Activated naive CD8-positive, alpha-beta T cell treated with anti-CD3 and anti-CD28 coated beads, Interleukin-2, amount 10 ng/mL, durations not matched to agents 7 days and 5 days (primary cell): Measurements from ENCODE around the gene ICAM5. TPM values are rescaled to one million over a fixed set of nuclear protein-coding genes. Genes with fewer than 3 reads are reported as not detected.
"Not testable (repeated sequence)": the region's sequence is repeated elsewhere in the genome, so short reads cannot be mapped to it uniquely, and the experiment has no call there.

Experiments used
- ATAC-seq: fragments of 150-1000 bp; cut with Tn5 transposase; one replicate; pipeline ENCODE4 v1.10.0; 2021; ENCODE audit warnings: low read depth, moderate library complexity
- POLR2A ChIA-PET: fragments of 350-600 bp; sonication (Branson Sonifier 250); formaldehyde crosslinking; loops from one replicate; lab custom pipeline; 2021; ENCODE audit warnings: antibody characterized with exemption; lab: Charles Lee
- DNase-seq: peaks from one replicate; pipeline ENCODE4 v3.0.0; 2021
- H3K27ac Mint-ChIP-seq: one replicate; pipeline ENCODE4 v1.8.0; 2022; ENCODE audit warnings: mild to moderate bottlenecking, mixed read lengths
- H3K27me3 Mint-ChIP-seq: one replicate; pipeline ENCODE4 v1.8.0; 2022; ENCODE audit warnings: mild to moderate bottlenecking, moderate library complexity, mixed read lengths
- H3K36me3 Mint-ChIP-seq: one replicate; pipeline ENCODE4 v1.8.0; 2021; ENCODE audit warnings: mild to moderate bottlenecking, mixed read lengths
- H3K4me1 Mint-ChIP-seq: one replicate; pipeline ENCODE4 v1.8.0; 2021; ENCODE audit warnings: mixed read lengths
- H3K4me3 Mint-ChIP-seq: one replicate; pipeline ENCODE4 v1.8.0; 2022; ENCODE audit warnings: mild to moderate bottlenecking, moderate library complexity, mixed read lengths
- H3K9me3 Mint-ChIP-seq: one replicate; pipeline ENCODE4 v1.8.0; 2021; ENCODE audit warnings: mixed read lengths
- total RNA-seq, 2 experiments: library from RNA; stranded (reverse); gene quantifications; one replicate each; pipeline ENCODE4 v1.2.3, GENCODE V29; 2021

ICAM5 gene, protein sequence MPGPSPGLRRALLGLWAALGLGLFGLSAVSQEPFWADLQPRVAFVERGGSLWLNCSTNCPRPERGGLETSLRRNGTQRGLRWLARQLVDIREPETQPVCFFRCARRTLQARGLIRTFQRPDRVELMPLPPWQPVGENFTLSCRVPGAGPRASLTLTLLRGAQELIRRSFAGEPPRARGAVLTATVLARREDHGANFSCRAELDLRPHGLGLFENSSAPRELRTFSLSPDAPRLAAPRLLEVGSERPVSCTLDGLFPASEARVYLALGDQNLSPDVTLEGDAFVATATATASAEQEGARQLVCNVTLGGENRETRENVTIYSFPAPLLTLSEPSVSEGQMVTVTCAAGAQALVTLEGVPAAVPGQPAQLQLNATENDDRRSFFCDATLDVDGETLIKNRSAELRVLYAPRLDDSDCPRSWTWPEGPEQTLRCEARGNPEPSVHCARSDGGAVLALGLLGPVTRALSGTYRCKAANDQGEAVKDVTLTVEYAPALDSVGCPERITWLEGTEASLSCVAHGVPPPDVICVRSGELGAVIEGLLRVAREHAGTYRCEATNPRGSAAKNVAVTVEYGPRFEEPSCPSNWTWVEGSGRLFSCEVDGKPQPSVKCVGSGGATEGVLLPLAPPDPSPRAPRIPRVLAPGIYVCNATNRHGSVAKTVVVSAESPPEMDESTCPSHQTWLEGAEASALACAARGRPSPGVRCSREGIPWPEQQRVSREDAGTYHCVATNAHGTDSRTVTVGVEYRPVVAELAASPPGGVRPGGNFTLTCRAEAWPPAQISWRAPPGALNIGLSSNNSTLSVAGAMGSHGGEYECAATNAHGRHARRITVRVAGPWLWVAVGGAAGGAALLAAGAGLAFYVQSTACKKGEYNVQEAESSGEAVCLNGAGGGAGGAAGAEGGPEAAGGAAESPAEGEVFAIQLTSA
- under 1 TPM; 0.62 to 0.83 TPM for total RNA-seq

DNA sequence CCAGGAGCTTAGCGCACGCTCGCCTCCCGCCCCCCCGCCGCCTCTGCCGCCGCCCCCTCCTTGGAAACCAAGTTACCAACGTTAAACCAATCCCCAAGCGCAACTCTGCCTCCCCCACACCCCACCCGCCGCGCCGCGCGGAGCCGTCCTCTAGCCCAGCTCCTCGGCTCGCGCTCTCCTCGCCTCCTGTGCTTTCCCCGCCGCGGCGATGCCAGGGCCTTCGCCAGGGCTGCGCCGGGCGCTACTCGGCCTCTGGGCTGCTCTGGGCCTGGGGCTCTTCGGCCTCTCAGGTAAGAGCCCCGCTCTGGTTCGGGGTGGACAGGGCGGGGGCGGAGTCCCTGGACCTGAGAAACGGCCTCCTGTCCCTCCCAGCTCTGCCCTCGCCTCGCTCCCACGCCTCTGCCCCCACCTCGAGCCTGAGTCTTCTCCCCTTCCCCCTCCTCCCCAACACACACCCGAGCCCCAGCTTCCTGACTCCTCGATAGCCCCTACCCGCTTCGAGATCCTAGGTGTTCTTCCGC lies at the start of gene ICAM5:
TSS of gene ICAM5 (plus strand) at position 117 of the 521 bp plus-strand sequence. CDS start at position 209, 92 bp downstream.
- Mint-ChIP-seq H3K27ac (peak within 1 kb of the TSS; percentile 62), H3K27me3 (peaks cover 68% of the 10 kb centered on the region), H3K4me1 (peaks cover 54% of the 10 kb centered on the region), H3K36me3 (peaks cover 15% of the 10 kb centered on the region), H3K4me3 (peak within 1 kb of the TSS; percentile 77), H3K9me3 (peaks cover 3% of the 10 kb centered on the region)
- ATAC-seq = no peak
- DNase-seq = peak; percentile 63
- POLR2A ChIA-PET = interaction anchor here (0.7 to 5.0 kb wide), 6 partner anchors 16 to 131 kb away, joined by 3 to 60 read pairs (median 4); partner anchors contain the start of genes ICAM1 and RAVER1

DNA sequence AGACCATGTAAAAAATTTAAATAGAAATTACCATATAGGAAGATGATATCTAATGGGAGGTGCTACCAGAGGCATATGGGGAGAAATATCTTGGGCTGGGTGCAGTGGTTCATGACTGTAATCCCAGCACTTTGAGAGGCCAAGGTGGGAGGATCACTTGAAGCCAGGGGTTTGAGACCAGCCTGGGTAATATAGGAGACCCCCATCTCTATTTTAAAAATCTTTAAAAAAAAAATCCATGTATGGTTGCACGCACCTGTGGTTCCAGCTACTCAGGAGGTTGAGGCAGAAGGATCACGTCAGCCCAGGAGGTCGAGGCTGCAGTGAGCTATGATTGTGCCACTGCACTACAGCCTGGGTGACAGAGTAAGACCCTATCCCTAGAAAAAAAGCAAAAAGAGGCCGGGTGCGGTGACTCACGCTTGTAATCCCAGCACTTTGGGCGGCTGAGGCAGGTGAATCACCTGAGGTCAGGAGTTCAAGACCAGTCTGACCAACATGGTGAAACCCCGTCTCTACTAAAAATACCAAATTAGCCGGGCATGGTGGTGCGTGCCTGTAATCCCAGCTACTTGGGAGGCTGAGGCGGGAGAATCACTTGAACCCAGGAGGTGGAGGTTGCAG lies 47.8 kb upstream of the ICAM5 start:
- not testable (repeated sequence) for H3K4me3 Mint-ChIP-seq, H3K27me3 Mint-ChIP-seq, H3K9me3 Mint-ChIP-seq, H3K4me1 Mint-ChIP-seq, H3K36me3 Mint-ChIP-seq, DNase-seq, ATAC-seq, H3K27ac Mint-ChIP-seq
- POLR2A ChIA-PET = interaction anchor here (0.6 kb wide), 1 partner anchor 121 kb away, joined by 4 read pairs; no protein-coding TSS in a partner anchor

DNA sequence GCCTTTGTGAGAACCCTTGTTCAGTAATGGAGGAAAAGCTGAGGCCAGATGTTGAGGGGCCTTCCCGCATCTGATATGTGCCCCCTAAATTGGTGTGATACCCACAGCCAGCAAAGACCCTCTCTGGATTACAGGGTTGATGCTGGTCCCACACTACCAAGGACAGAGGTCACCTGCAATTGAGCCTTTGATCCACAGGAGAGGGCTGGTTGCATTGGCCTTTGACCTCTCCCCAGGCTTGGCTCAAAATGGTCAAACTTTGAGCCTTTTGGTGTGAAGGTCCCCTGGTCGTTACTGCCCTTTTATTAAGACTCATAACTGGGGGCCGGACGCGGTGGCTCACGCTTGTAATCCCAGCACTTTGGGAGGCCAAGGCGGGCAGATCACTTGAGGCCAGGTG lies 46.1 kb upstream of the ICAM5 start:
- DNase-seq (no peak), ATAC-seq (no peak)
- Mint-ChIP-seq H3K4me1 (no peaks in the 10 kb centered on the region), H3K4me3 (no peak overlapping the region), H3K27ac (no peak overlapping the region), H3K9me3 (no peaks in the 10 kb centered on the region), H3K36me3 (no peaks in the 10 kb centered on the region), H3K27me3 (no peaks in the 10 kb centered on the region)
- POLR2A ChIA-PET = no interaction called here

DNA sequence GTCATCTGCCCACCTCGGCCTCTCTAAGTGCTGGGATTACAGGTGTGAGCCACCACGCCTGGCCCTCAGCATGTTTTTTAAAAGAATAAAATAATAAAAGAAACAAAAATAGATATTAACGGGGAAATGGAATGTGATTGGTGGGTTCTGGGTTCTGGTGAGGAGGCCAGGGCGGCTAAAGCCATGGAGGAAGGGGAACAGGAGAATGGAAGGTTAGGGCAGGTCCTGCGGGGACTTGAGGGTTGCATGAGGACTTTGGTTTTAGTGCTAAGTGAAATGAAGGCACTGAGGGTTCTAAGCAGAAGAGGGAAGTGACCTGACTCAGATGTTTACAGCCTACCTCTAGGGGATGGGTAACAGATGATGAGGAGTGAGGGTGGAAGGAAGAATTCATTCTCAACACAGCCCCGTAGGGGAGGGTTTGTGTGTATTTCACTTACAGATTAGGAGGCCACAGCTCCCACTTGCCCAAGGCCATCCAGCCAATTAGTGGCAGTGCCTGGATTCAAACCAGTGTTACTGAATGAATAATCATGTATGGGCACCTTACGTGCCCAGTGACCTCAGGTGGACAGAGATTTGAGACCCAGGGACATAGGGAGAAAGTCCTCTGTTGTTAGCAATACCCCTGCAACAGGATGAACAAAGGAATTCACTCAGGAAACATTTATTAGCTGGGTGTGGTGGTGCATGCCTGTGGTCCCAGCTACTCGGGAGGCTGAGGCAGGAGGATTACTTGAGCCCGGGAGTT lies 44.4 kb upstream of the ICAM5 start:
- H3K27ac Mint-ChIP-seq = no peak overlapping the region
- no peak overlapping the region for H3K4me3 Mint-ChIP-seq
- no peaks in the 10 kb centered on the region for H3K9me3 Mint-ChIP-seq
- H3K27me3 Mint-ChIP-seq = no peaks in the 10 kb centered on the region
- no peak for ATAC-seq
- H3K4me1 Mint-ChIP-seq = peaks cover 3% of the 10 kb centered on the region
- H3K36me3 Mint-ChIP-seq = no peaks in the 10 kb centered on the region
- POLR2A ChIA-PET = interaction anchor here (1.3 kb wide), 1 partner anchor 10 kb away, joined by 3 read pairs; no protein-coding TSS in a partner anchor
- DNase-seq = no peak

DNA sequence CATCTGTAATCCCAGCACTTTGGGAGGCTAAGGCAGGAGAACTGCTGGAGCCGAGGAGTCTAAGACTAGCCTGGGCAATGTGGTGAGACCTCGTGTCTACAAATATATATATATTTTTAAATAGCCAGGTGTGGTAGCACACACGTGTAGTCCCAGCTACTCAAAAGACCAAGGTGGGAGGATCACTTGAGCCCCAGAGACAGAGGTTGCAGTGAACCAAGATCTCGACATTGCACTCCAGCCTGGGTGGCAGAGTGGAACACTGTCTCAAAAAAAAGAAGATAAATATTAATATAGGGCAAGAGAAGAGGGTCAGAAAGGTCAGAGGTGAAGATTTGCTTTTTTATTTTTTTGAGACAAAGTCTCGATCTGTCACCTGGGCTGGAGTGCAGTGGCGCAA lies 43.2 kb upstream of the ICAM5 start:
- H3K4me3 Mint-ChIP-seq = no peak overlapping the region
- ATAC-seq (no peak), DNase-seq (no peak)
- H3K36me3 Mint-ChIP-seq = no peaks in the 10 kb centered on the region
- no peaks in the 10 kb centered on the region for H3K9me3 Mint-ChIP-seq
- peaks cover 5% of the 10 kb centered on the region for H3K4me1 Mint-ChIP-seq
- POLR2A ChIA-PET = interaction anchor here (1.3 kb wide), 1 partner anchor 11 kb away, joined by 3 read pairs; no protein-coding TSS in a partner anchor
- no peaks in the 10 kb centered on the region for H3K27me3 Mint-ChIP-seq
- no peak overlapping the region for H3K27ac Mint-ChIP-seq

DNA sequence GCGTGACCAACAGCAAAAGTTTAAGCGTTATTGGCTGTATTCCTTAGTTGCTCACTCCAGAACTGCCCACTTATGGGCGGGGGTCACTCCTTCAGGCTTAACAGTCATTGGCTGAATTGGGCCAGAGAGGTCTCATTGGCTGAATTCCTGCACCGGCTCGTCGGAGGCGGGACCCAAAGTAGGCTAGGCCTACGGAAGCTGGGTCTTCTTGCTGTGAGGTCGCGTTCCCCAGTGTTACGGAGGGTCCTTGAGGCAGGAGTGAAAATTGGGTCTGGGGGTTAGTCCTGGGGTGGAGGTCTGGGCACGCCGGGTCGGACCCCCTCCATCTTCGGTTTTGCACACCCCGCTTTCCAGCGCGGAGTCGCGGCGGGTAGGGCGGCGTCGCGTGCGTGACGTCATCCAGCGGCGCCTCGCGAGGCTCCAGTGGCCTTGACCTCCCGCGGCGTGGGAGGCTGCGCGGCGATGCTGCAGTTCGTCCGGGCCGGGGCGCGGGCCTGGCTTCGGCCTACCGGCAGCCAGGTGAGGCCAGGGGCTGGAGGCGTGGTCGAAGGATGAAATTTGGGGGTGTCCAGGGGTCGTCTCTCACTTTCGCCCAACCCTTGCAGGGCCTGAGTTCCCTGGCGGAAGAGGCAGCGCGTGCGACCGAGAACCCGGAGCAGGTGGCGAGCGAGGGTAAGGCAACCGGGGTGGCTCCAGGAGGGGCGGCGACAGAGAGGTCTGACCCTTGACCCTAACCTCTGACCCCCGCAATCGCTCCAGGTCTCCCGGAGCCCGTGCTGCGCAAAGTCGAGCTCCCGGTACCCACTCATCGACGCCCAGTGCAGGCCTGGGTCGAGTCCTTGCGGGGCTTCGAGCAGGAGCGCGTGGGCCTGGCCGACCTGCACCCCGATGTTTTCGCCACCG lies 37.7 kb upstream of the ICAM5 start, which contains the start of gene MRPL4:
TSS of gene MRPL4 (plus strand) at position 423 of the 903 bp plus-strand sequence. CDS start at position 463, 40 bp downstream.
- DNase-seq = peak; percentile 94
- peak; percentile 99 for ATAC-seq
- Mint-ChIP-seq H3K27me3 (no peaks in the 10 kb centered on the region), H3K9me3 (no peaks in the 10 kb centered on the region), H3K27ac (peak within 1 kb of the TSS; percentile 96), H3K4me3 (peak within 1 kb of the TSS; percentile 94), H3K4me1 (peaks cover 24% of the 10 kb centered on the region), H3K36me3 (peaks cover 16% of the 10 kb centered on the region)
- POLR2A ChIA-PET = interaction anchor here (0.6 to 3.2 kb wide), 7 partner anchors 13 to 194 kb away, joined by 3 to 11 read pairs (median 4); partner anchors contain the start of genes DNMT1, ICAM1 and TYK2

DNA sequence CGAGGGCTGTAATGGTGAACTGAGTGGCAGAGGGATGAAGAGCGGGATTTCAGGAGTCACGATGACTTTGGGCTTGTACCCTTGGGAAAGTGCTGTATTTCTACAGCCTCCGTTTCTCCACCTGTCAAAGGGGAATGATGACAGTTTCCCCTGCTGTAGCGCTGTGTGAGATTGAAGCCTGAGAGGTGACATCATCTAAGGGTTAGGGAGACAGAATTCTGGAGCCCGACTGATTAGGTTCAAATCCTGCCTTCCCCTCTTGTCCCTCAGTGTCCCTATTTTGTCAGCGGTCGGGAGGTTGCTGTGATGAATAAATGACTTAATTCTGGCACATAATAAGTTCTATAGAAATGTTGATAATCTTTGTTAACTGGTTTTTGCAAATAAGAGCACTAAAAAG lies 37.0 kb upstream of the ICAM5 start:
- peaks cover 24% of the 10 kb centered on the region for H3K4me1 Mint-ChIP-seq
- POLR2A ChIA-PET = interaction anchor here (1.1 kb wide), 1 partner anchor 16 kb away, joined by 3 read pairs; no protein-coding TSS in a partner anchor
- H3K36me3 Mint-ChIP-seq = peaks cover 23% of the 10 kb centered on the region
- peak overlapping the region; percentile 96 for H3K27ac Mint-ChIP-seq
- H3K9me3 Mint-ChIP-seq = no peaks in the 10 kb centered on the region
- no peak for ATAC-seq
- H3K27me3 Mint-ChIP-seq = no peaks in the 10 kb centered on the region
- no peak for DNase-seq
- H3K4me3 Mint-ChIP-seq = peak overlapping the region; percentile 94

DNA sequence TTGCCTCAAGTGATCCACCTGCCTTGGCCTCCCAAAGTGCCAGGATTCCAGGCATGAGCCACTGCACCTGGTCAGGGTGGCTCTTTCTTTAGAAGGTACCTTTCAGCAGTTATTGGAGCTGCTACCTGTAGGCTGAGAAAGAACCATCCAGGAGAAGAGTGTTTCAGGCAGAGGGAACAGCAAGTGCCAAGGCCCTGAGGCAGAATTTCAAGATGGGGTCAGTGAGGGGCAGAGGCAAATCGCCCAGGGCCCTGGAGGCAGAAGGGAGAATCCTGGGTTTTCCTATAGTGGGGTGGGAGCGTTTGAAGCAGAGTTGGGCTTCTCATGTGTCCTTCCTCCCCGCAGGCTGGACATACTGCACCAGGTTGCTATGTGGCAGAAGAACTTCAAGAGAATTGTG lies 35.5 kb upstream of the ICAM5 start:
- Mint-ChIP-seq H3K27ac (peak overlapping the region; percentile 38), H3K36me3 (peaks cover 27% of the 10 kb centered on the region), H3K27me3 (no peaks in the 10 kb centered on the region), H3K4me3 (no peak overlapping the region), H3K9me3 (no peaks in the 10 kb centered on the region), H3K4me1 (peaks cover 31% of the 10 kb centered on the region)
- POLR2A ChIA-PET = no interaction called here
- ATAC-seq (no peak), DNase-seq (no peak)

DNA sequence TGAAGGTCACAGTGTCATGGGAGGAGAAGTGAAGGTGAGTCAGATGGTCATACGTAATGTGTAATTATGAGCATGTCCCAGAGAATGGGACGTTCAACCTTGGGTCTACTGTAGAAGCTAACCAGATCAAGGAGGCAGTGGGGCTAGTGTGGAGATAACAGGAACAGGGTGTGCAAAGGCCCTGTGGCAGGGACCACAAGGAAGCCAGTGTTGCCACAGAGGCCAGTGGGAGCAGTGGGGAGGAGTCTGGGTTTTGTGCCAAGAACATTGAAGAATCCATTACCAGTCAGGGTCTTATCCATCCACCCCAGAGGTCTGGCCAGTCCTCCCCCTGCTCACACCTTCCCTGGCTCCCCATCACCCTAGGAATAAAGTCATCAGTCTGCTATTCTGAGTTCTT lies 34.4 kb upstream of the ICAM5 start:
- no peak for DNase-seq
- Mint-ChIP-seq H3K36me3 (peaks cover 30% of the 10 kb centered on the region), H3K9me3 (no peaks in the 10 kb centered on the region), H3K4me3 (no peak overlapping the region), H3K4me1 (peaks cover 32% of the 10 kb centered on the region), H3K27ac (no peak overlapping the region), H3K27me3 (no peaks in the 10 kb centered on the region)
- POLR2A ChIA-PET = no interaction called here
- ATAC-seq = no peak

DNA sequence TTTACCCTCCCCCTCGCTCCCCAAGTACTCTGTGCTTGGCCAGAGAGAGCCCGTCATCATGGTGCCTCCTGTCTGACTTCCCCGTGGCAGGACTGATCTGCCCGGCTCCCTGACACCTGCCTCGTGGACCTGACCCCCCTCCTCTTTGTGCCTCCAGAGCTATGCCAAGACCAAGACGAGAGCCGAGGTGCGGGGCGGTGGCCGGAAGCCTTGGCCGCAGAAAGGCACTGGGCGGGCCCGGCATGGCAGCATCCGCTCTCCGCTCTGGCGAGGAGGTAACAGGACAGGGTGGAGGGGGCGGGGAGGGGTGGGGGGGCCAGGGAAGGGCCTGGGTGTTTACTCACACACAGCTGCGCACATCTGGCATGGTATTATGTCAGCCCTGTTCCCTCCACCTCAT lies 33.2 kb upstream of the ICAM5 start:
- H3K9me3 Mint-ChIP-seq = no peaks in the 10 kb centered on the region
- DNase-seq (no peak), ATAC-seq (no peak)
- POLR2A ChIA-PET = interaction anchor here (0.6 kb wide), 1 partner anchor 160 kb away, joined by 3 read pairs; no protein-coding TSS in a partner anchor
- H3K4me3 Mint-ChIP-seq = no peak overlapping the region
- no peak overlapping the region for H3K27ac Mint-ChIP-seq
- H3K36me3 Mint-ChIP-seq = peaks cover 30% of the 10 kb centered on the region
- no peaks in the 10 kb centered on the region for H3K27me3 Mint-ChIP-seq
- peaks cover 30% of the 10 kb centered on the region for H3K4me1 Mint-ChIP-seq

DNA sequence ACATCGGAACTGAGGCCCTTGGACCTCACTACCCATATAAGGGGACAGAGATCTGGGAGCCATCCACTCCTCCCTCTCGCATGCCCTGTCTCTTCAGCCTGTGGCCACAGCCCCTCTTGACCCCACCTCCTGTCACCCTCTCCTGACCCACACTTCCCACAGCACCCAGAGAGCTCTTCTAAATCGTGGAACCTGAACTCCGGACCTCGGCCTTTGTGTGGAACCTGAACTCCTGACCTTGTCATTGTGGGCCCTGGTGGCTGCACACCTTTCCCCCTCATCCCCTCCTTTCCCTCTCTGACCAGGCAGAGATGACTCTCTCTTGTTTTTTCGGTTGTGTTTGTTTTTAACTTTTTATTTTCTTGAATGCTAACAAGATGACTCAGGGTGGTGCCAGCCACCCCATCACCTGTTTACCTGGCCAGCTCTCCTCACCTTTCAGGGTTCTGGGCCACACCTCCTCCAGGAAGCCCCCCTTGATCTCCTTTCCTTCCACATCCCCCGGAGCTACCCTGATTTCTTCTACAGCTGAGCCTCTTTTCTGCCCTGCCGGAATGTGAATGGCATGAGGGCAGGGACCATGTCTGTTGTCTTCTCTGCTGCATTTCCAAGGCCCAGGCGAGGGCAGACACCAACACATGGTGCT lies 32.7 kb upstream of the ICAM5 start:
- Mint-ChIP-seq H3K36me3 (peaks cover 30% of the 10 kb centered on the region), H3K9me3 (no peaks in the 10 kb centered on the region), H3K27ac (peak overlapping the region; percentile 1), H3K4me1 (peaks cover 30% of the 10 kb centered on the region), H3K27me3 (no peaks in the 10 kb centered on the region), H3K4me3 (no peak overlapping the region)
- DNase-seq = no peak
- POLR2A ChIA-PET = interaction anchor here (0.6 kb wide), 1 partner anchor 160 kb away, joined by 3 read pairs; no protein-coding TSS in a partner anchor
- no peak for ATAC-seq
